GM21423 (cell line): ENCODE measurements around the gene USP8.

Experiments used
- ATAC-seq: cut with Tn5 transposase; IDR thresholded peaks from one replicate; pipeline ENCODE4 v1.9.1; 2021; ENCODE audit warnings: mild to moderate bottlenecking, moderate library complexity; ENCODE audit not compliant: unreplicated experiment

Gene USP8

GRCh38 chr15:50531766-50532165 is 107.6 kb downstream of the USP8 start:
- no peak for ATAC-seq

GRCh38 chr15:50542887-50543210 is 118.6 kb downstream of the USP8 start:
- no peak for ATAC-seq

- no peak for ATAC-seq
Observed at GRCh38 chr15:50543556-50543955, 119.4 kb downstream of the USP8 start.

GRCh38 chr15:50544368-50544767 is 120.2 kb downstream of the USP8 start:
- ATAC-seq = no peak

- no peak for ATAC-seq
Observed at GRCh38 chr15:50546566-50546965, 122.4 kb downstream of the USP8 start, which contains the start of gene USP50. Gene USP50, minus strand, starts transcription at chr15:50546666. Its CDS starts 141 bp downstream, at chr15:50546525.

- no peak for ATAC-seq
Observed at GRCh38 chr15:50549326-50549725, 125.1 kb downstream of the USP8 start.

GRCh38 chr15:50552238-50552637 is 128.0 kb downstream of the USP8 start:
- no peak for ATAC-seq

- ATAC-seq = no peak
Observed at GRCh38 chr15:50556642-50557371, 132.6 kb downstream of the USP8 start.

- ATAC-seq = no peak
Observed at GRCh38 chr15:50558012-50558411, 133.8 kb downstream of the USP8 start.

- no peak for ATAC-seq
Observed at GRCh38 chr15:50562735-50563640, 138.8 kb downstream of the USP8 start.

- ATAC-seq = no peak
Observed at GRCh38 chr15:50563756-50564155, 139.6 kb downstream of the USP8 start.
